ENCODE data around the gene GATD1.

- TF ChIP-seq CTCF (conservative IDR thresholded peaks at IDR 0.05 in 1 of 2, IDR thresholded peaks at IDR 0.05 in 1 of 2; ENCODE audit: low read depth in 1 of 2, low read length in 2 of 2), result no peak
- no peak for TF ChIP-seq EZH2 (IDR thresholded peaks at IDR 0.05; ENCODE audit: low read length, missing control alignments)
Observed at GRCh38 chr11:770642-771616, 6.4 kb downstream of the GATD1 start.
